ENCODE data around the gene XXYLT1.

- TF ChIP-seq CTCF (IDR thresholded peaks at IDR 0.05) (peak; percentile 96 to 99 (median 98)), POLR2AphosphoS5 (IDR thresholded peaks at IDR 0.05) (peak in 2 of 3 donors; percentile 45 to 56), POLR2A (IDR thresholded peaks at IDR 0.05) (no peak)
These were observed 164.5 kb downstream of the XXYLT1 start for GRCh38 chr3:195106418-195106906.
